Caco-2 (cell line): ENCODE measurements around the gene UTS2R. TPM values are rescaled to one million over a fixed set of nuclear protein-coding genes. Genes with fewer than 3 reads are reported as not detected.

ENCODE experiments used
- Bru-seq: library from RNA; stranded (reverse); fragments of 400-500 nt; gene quantifications from one replicate; lab custom pipeline; 2021; lab: Mats Ljungman, UMichigan
- BruChase-seq, 2 experiments: library from RNA; stranded (reverse); fragments of 400-500 nt; gene quantifications; one replicate each; lab custom pipeline; 2021; lab: Mats Ljungman, UMichigan
- BruUV-seq: library from RNA; stranded (reverse); fragments of 400-500 nt; replicated peaks from 2 replicates; lab custom pipeline; 2021; lab: Mats Ljungman, UMichigan
- CTCF ChIA-PET: fragments of 300-600 bp; sonication (Branson Sonifier 250); formaldehyde crosslinking; loops from one replicate; lab custom pipeline; 2022; ENCODE audit warnings: antibody characterized with exemption; lab: Charles Lee
- POLR2A ChIA-PET: fragments of 300-600 bp; sonication (Branson Sonifier 250); formaldehyde crosslinking; loops from one replicate; lab custom pipeline; 2022; ENCODE audit warnings: antibody characterized with exemption; lab: Charles Lee
- DNase-seq, 2 experiments: peaks; one replicate each; pipeline versions ENCODE4 v3.0.0 to v3.0.0-alpha.2; 2020 to 2022
- H3K27me3 ChIP-seq: replicated peaks from 2 replicates; pipeline ENCODE4 v1.6.0; 2011; ENCODE audit warnings: low read length; ENCODE audit not compliant: control insufficient read depth, insufficient read depth
- H3K36me3 ChIP-seq: 2 replicates; pipeline ENCODE4 v1.5.1; 2011; ENCODE audit warnings: low read length; ENCODE audit not compliant: control insufficient read depth, insufficient read depth
- H3K4me1 ChIP-seq: fragments of 250-450 bp; sonication (Bioruptor Pico); 2 replicates; pipeline ENCODE4 v1.5.1; 2020; ENCODE audit warnings: mild to moderate bottlenecking
- H3K4me3 ChIP-seq: 2 replicates; pipeline ENCODE4 v1.5.1; 2011; ENCODE audit warnings: low read depth, mild to moderate bottlenecking, control low read depth, low read length
- H3K9me3 ChIP-seq: fragments of 250-450 bp; sonication (Bioruptor Pico); 2 replicates; pipeline ENCODE4 v1.5.1; 2020; ENCODE audit warnings: mild to moderate bottlenecking, moderate library complexity
- H3K27ac Mint-ChIP-seq: one replicate; pipeline ENCODE4 v1.8.0; 2022; ENCODE audit warnings: mixed read lengths; ENCODE audit not compliant: unreplicated experiment
- H3K27me3 Mint-ChIP-seq: one replicate; pipeline ENCODE4 v1.8.0; 2022; ENCODE audit warnings: mixed read lengths; ENCODE audit not compliant: insufficient read depth, unreplicated experiment
- H3K36me3 Mint-ChIP-seq: one replicate; pipeline ENCODE4 v1.8.0; 2022; ENCODE audit warnings: mild to moderate bottlenecking, mixed read lengths; ENCODE audit not compliant: insufficient read depth, unreplicated experiment
- H3K4me1 Mint-ChIP-seq: one replicate; pipeline ENCODE4 v1.8.0; 2022; ENCODE audit warnings: low read depth, mixed read lengths; ENCODE audit not compliant: unreplicated experiment
- H3K4me3 Mint-ChIP-seq: one replicate; pipeline ENCODE4 v1.8.0; 2022; ENCODE audit warnings: mild to moderate bottlenecking, moderate library complexity, mixed read lengths; ENCODE audit not compliant: unreplicated experiment
- H3K9me3 Mint-ChIP-seq: one replicate; pipeline ENCODE4 v1.8.0; 2022; ENCODE audit warnings: mixed read lengths; ENCODE audit not compliant: unreplicated experiment
- CTCF ChIP-seq, 2 experiments: fragments of 200-600 bp in 1 of 2; IDR thresholded peaks; 1 replicate in 1 of 2; 2 replicates in 1 of 2; pipeline versions ENCODE4 v1.5.1 to v1.8.0; 2011 to 2022; ENCODE audit warnings: antibody characterized with exemption in 1 of 2, control low read depth in 1 of 2, inconsistent platforms in 1 of 2, low read depth in 1 of 2, low read length in 1 of 2, mild to moderate bottlenecking in 1 of 2, moderate library complexity in 1 of 2; ENCODE audit not compliant: insufficient read depth in 1 of 2, severe bottlenecking in 1 of 2, unreplicated experiment in 1 of 2
- intact Hi-C: fragments of 100-400 bp; cut with micrococcal nuclease; formaldehyde crosslinking; loops from one replicate; pipeline ENCODE4 v1.10.0; 2022; ENCODE audit not compliant: unreplicated experiment
- long read RNA-seq: library from polyadenylated mRNA; stranded (forward); transcript quantifications from one replicate; pipeline ENCODE4 v2.0.0, GENCODE V29; 2022
- total RNA-seq: library from RNA; stranded (reverse); gene quantifications from 2 replicates; pipeline ENCODE4 v1.2.3, GENCODE V29; 2022

Gene UTS2R
- total RNA-seq (0.66 and 1.3 TPM in 2 replicates), Bru-seq, nascent RNA (not detected), BruChase-seq, experiment 1, labeled RNA remaining after a 2-hour chase (not detected), BruChase-seq, experiment 2, labeled RNA remaining after a 6-hour chase (percentile 30 among the genes with signal in this experiment)
- long read RNA-seq, partial matches to known transcripts = 0 of 3 reads
- long read RNA-seq, other reads (novel, unspliced or antisense) = 1 of 3 reads

GRCh38 chr17:82371333-82372248 is at the start of gene UTS2R:
TSS of gene UTS2R (plus strand) at chr17:82371765. CDS start at chr17:82374325, 2,560 bp downstream.
- intact Hi-C loops = no loop called here
- Mint-ChIP-seq H3K4me3 (peak within 1 kb of the TSS; percentile 12), H3K36me3 (peaks cover 8% of the 10 kb centered on the region), H3K4me1 (peaks cover 16% of the 10 kb centered on the region), H3K27ac (peak within 1 kb of the TSS; percentile 39), H3K9me3 (no peaks in the 10 kb centered on the region), H3K27me3 (no peaks in the 10 kb centered on the region)
- Histone ChIP-seq H3K4me1 (peaks cover 19% of the 10 kb centered on the region), H3K9me3 (no peaks in the 10 kb centered on the region), H3K27me3 (no peaks in the 10 kb centered on the region), H3K36me3 (no peaks in the 10 kb centered on the region), H3K4me3 (no peak within 1 kb of the TSS)
- no peak for TF ChIP-seq CTCF (IDR thresholded peaks at IDR 0.05; ENCODE audit: insufficient read depth in 1 of 2, low read depth in 1 of 2, low read length in 1 of 2, severe bottlenecking in 1 of 2, unreplicated experiment in 1 of 2)
- no peak for DNase-seq
- ChIA-PET POLR2A (no interaction called here), CTCF (no interaction called here)
- no TSS peak for BruUV-seq

- no peak for TF ChIP-seq CTCF (IDR thresholded peaks at IDR 0.05; ENCODE audit: insufficient read depth in 1 of 2, low read depth in 1 of 2, low read length in 1 of 2, severe bottlenecking in 1 of 2, unreplicated experiment in 1 of 2)
- no peak overlapping the region for H3K4me3 Mint-ChIP-seq
- H3K4me1 Mint-ChIP-seq = no peaks in the 10 kb centered on the region
- no peak overlapping the region for H3K27ac Mint-ChIP-seq
- peaks cover 5% of the 10 kb centered on the region for H3K36me3 Mint-ChIP-seq
- Histone ChIP-seq H3K4me3 (no peak overlapping the region), H3K36me3 (no peaks in the 10 kb centered on the region), H3K9me3 (no peaks in the 10 kb centered on the region), H3K27me3 (no peaks in the 10 kb centered on the region), H3K4me1 (peaks cover 17% of the 10 kb centered on the region)
- CTCF ChIA-PET = interaction anchor here (1.3 kb wide), 1 partner anchor 47 kb away, joined by 3 read pairs; no protein-coding TSS in a partner anchor
- DNase-seq = no peak
- BruUV-seq = no TSS peak
- POLR2A ChIA-PET = no interaction called here
- intact Hi-C loops = loop anchor here (1.0 kb wide), 2 partner anchors 78 to 116 kb away; no protein-coding TSS in a partner anchor
- H3K9me3 Mint-ChIP-seq = no peaks in the 10 kb centered on the region
- no peaks in the 10 kb centered on the region for H3K27me3 Mint-ChIP-seq
These were observed 49.6 kb upstream of the UTS2R start for GRCh38 chr17:82321947-82322466.
